ENCODE data around the gene RGS12. TPM values are rescaled to one million over a fixed set of nuclear protein-coding genes. Genes with fewer than 3 reads are reported as not detected.

Gene RGS12
- total RNA-seq, 1 experiment from 2014 or later: 36.0 TPM

DNA sequence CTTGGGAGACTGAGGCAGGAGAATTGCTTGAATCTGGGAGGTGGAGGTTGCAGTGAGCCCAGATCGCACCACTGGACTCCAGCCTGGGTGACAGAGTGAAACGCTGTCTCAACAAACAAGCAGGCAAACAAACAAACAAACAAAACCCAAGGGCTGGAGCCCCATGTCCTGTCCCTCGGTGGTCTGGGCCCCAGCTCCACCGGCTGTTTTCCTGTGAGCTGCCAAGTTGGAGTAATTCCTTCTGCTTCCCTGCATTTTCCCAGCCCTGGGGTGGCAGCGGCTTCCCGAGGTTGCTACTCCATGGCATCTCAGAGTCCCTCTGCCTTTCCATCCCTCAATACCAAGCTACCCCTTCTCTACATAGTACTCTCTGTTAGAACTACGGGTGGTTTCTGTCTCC is 43.2 kb downstream of the RGS12 start:
- intact Hi-C loops (cut with micrococcal nuclease): no loop called here
- no TSS peak for BruUV-seq (replicated peaks)
- ChIA-PET POLR2A (no interaction called here), CTCF (interaction anchor here (0.6 to 1.3 kb wide), 3 partner anchors 9 to 203 kb away, joined by 3 to 5 read pairs (median 3); no protein-coding TSS in a partner anchor)
- no peaks in the 10 kb centered on the region for H3K9me3 Mint-ChIP-seq (ENCODE audit: unreplicated experiment)
- H3K27me3 Mint-ChIP-seq (ENCODE audit: insufficient read depth, unreplicated experiment): no peaks in the 10 kb centered on the region
- no peaks in the 10 kb centered on the region for H3K4me1 Mint-ChIP-seq (ENCODE audit: insufficient read depth, unreplicated experiment)
- H3K27ac Mint-ChIP-seq (ENCODE audit: low read depth, unreplicated experiment): no peak overlapping the region
- no peak for DNase-seq (ENCODE audit: unreplicated experiment)
- H3K36me3 Mint-ChIP-seq (ENCODE audit: insufficient read depth, unreplicated experiment): no peaks in the 10 kb centered on the region
- TF ChIP-seq, protein P1, sequence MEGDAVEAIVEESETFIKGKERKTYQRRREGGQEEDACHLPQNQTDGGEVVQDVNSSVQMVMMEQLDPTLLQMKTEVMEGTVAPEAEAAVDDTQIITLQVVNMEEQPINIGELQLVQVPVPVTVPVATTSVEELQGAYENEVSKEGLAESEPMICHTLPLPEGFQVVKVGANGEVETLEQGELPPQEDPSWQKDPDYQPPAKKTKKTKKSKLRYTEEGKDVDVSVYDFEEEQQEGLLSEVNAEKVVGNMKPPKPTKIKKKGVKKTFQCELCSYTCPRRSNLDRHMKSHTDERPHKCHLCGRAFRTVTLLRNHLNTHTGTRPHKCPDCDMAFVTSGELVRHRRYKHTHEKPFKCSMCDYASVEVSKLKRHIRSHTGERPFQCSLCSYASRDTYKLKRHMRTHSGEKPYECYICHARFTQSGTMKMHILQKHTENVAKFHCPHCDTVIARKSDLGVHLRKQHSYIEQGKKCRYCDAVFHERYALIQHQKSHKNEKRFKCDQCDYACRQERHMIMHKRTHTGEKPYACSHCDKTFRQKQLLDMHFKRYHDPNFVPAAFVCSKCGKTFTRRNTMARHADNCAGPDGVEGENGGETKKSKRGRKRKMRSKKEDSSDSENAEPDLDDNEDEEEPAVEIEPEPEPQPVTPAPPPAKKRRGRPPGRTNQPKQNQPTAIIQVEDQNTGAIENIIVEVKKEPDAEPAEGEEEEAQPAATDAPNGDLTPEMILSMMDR (IDR thresholded peaks at IDR 0.05; ENCODE audit: unreplicated experiment): no peak
- no peak overlapping the region for H3K4me3 Mint-ChIP-seq (ENCODE audit: unreplicated experiment)

DNA sequence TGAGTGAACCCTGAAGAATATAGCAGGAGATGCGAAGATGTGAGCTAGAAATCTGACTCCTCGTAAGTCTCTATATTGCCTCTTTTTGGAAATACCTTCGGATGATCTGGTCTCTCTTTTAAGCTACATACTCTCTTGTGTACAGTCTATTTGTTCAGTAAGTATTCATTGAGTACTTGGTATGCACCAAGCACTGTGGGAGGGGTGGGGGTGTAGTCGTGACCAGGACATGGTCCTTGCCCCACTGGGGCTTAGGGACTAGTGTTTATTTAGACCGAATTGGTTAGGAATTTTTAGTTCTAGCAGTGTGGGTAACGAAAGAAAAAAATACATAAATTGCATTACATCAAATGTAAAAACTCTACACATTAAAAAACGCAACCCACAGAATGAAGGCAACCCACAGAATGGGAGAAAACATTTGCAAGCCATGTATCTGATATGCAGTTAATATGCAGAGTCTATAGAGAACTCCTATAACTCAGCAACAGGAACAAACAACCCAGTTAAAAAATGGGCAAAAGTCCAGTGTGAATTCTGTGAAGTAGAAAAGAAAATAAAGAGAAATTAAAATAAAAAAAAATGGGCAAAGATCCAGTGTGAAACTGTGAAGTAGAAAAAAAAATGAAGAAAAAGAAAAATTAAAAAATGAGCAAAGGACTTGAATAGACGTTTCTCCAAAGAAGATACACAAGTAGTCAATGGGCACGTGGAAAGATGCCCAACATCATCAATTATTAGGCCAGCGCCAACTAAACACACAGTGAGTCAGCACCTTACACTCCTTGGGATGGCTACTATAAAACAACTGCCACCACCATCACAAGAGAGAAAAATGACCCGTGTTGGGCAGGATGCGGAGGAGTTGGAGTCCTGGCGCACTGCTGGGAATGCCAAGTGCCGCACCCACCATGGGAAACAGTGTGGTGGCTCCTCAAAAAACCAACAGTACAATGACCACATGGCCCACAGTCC is 43.8 kb downstream of the RGS12 start:
- no peaks in the 10 kb centered on the region for H3K36me3 Mint-ChIP-seq (ENCODE audit: insufficient read depth, unreplicated experiment)
- H3K9me3 Mint-ChIP-seq (ENCODE audit: unreplicated experiment): no peaks in the 10 kb centered on the region
- H3K4me3 Mint-ChIP-seq (ENCODE audit: unreplicated experiment): no peak overlapping the region
- CTCF ChIA-PET: interaction anchor here (0.6 to 1.3 kb wide), 3 partner anchors 8 to 204 kb away, joined by 3 to 5 read pairs (median 3); no protein-coding TSS in a partner anchor
- TF ChIP-seq, protein P1 (IDR thresholded peaks at IDR 0.05; ENCODE audit: unreplicated experiment): no peak
- no peaks in the 10 kb centered on the region for H3K27me3 Mint-ChIP-seq (ENCODE audit: insufficient read depth, unreplicated experiment)
- no TSS peak for BruUV-seq (replicated peaks)
- no peak overlapping the region for H3K27ac Mint-ChIP-seq (ENCODE audit: low read depth, unreplicated experiment)
- intact Hi-C loops (cut with micrococcal nuclease): no loop called here
- no peak for DNase-seq (ENCODE audit: unreplicated experiment)
- no peaks in the 10 kb centered on the region for H3K4me1 Mint-ChIP-seq (ENCODE audit: insufficient read depth, unreplicated experiment)
- POLR2A ChIA-PET: no interaction called here

DNA sequence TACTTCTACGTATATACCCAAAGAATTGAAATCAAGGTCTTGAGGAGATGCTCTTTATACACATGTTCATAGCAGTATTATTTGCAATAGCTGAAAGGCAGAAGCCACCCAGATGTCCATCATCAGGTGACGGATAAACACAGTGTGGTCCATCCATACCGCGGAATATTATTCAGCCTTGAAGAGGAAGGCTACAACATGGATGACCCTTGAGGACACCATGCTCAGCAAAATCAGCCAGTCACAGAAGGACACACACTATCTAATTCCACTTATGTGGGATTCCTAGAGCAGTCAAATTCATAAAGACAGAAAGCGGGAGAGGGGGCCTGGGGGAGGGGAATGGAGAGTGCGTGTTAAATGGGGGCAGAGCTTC is 44.5 kb downstream of the RGS12 start:
- H3K27ac Mint-ChIP-seq (ENCODE audit: low read depth, unreplicated experiment): no peak overlapping the region
- ChIA-PET POLR2A (no interaction called here), CTCF (no interaction called here)
- intact Hi-C loops (cut with micrococcal nuclease): no loop called here
- H3K4me3 Mint-ChIP-seq (ENCODE audit: unreplicated experiment): no peak overlapping the region
- no peaks in the 10 kb centered on the region for H3K36me3 Mint-ChIP-seq (ENCODE audit: insufficient read depth, unreplicated experiment)
- TF ChIP-seq, protein P1 (IDR thresholded peaks at IDR 0.05; ENCODE audit: unreplicated experiment): no peak
- no peak for DNase-seq (ENCODE audit: unreplicated experiment)
- BruUV-seq (replicated peaks): no TSS peak
- H3K27me3 Mint-ChIP-seq (ENCODE audit: insufficient read depth, unreplicated experiment): no peaks in the 10 kb centered on the region
- no peaks in the 10 kb centered on the region for H3K9me3 Mint-ChIP-seq (ENCODE audit: unreplicated experiment)
- no peaks in the 10 kb centered on the region for H3K4me1 Mint-ChIP-seq (ENCODE audit: insufficient read depth, unreplicated experiment)

DNA sequence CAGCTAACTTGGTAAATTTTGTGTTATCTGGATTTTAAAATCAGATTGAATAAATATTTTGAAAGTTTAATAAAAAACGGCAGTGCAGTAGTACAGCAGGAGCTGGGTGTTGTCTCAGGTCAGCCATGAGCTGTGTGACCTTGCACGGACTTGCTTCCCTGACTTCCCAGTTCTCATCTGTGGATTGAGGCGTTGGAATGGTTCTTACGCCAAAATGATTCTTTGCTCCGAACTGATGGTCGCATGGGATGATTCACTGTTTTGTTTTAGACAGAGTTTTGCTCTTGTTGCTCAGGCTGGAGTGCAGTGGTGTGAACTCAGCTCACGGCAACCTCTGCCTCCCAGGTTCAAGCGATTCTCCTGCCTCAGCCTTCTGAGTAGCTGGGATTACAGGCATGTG is 45.0 kb downstream of the RGS12 start:
- TF ChIP-seq, protein P1 (IDR thresholded peaks at IDR 0.05; ENCODE audit: unreplicated experiment): no peak
- no peak overlapping the region for H3K27ac Mint-ChIP-seq (ENCODE audit: low read depth, unreplicated experiment)
- no peaks in the 10 kb centered on the region for H3K27me3 Mint-ChIP-seq (ENCODE audit: insufficient read depth, unreplicated experiment)
- BruUV-seq (replicated peaks): no TSS peak
- H3K4me1 Mint-ChIP-seq (ENCODE audit: insufficient read depth, unreplicated experiment): no peaks in the 10 kb centered on the region
- POLR2A ChIA-PET: interaction anchor here (0.6 kb wide), 1 partner anchor 60 kb away, joined by 3 read pairs; no protein-coding TSS in a partner anchor
- no peaks in the 10 kb centered on the region for H3K36me3 Mint-ChIP-seq (ENCODE audit: insufficient read depth, unreplicated experiment)
- intact Hi-C loops (cut with micrococcal nuclease): no loop called here
- no peaks in the 10 kb centered on the region for H3K9me3 Mint-ChIP-seq (ENCODE audit: unreplicated experiment)
- CTCF ChIA-PET: no interaction called here
- H3K4me3 Mint-ChIP-seq (ENCODE audit: unreplicated experiment): no peak overlapping the region
- DNase-seq (ENCODE audit: unreplicated experiment): no peak

Measured in MCF 10A (cell line).